ENCODE data around the gene FAM131C. TPM values are rescaled to one million over a fixed set of nuclear protein-coding genes. Genes with fewer than 3 reads are reported as not detected.

Gene FAM131C
- not detected for total RNA-seq

GRCh38 chr1:16073490-16074119 is at the start of gene FAM131C:
Gene FAM131C (minus strand): TSS chr1:16073651. CDS start chr1:16073442, 209 bp downstream.

GRCh38 chr1:16043521-16043920 is 29.9 kb downstream of the FAM131C start, which contains the start of gene CLCNKB:
Gene CLCNKB (plus strand): TSS chr1:16043782. CDS start chr1:16044493, 711 bp downstream.

GRCh38 chr1:16021681-16022080 is 51.8 kb downstream of the FAM131C start, which contains the start of gene CLCNKA:
Gene CLCNKA (plus strand): TSS chr1:16022036. CDS start chr1:16022620, 584 bp downstream.

GRCh38 chr1:16017461-16018303 is 55.8 kb downstream of the FAM131C start, which contains the start of gene HSPB7:
Gene HSPB7 (minus strand): TSS chr1:16018043. CDS start chr1:16017963, 80 bp downstream.

Other genes starting within 250 kb of the FAM131C start
- gene SPEN, start 225.9 kb downstream of the FAM131C start, total RNA-seq: 10 to 100 TPM; 12.7 to 19.3 TPM
- 10 to 100 TPM; 26.0 to 40.6 TPM for gene ZBTB17, start 97.5 kb downstream of the FAM131C start, total RNA-seq
- gene SRARP, start 69.4 kb downstream of the FAM131C start, total RNA-seq: not detected
- gene HSPB7, start 55.6 kb downstream of the FAM131C start, total RNA-seq: under 1 TPM in 1 of 2 donors, not detected in 1; 0.33 TPM
- gene CLCNKA, start 51.6 kb downstream of the FAM131C start, total RNA-seq: not detected
- not detected for gene CLCNKB, start 29.9 kb downstream of the FAM131C start, total RNA-seq
- 10 to 100 TPM in 1 of 2 donors, 1 to 10 TPM in 1; 2.1 to 11.7 TPM for gene EPHA2, start 82.4 kb upstream of the FAM131C start, total RNA-seq
- 1 to 10 TPM; 5.2 to 5.3 TPM for gene ARHGEF19, start 139.0 kb upstream of the FAM131C start, total RNA-seq
- 1 to 10 TPM; 5.7 to 7.2 TPM for gene CPLANE2, start 163.5 kb upstream of the FAM131C start, total RNA-seq

All from melanocyte of skin (primary cell).